Upper lobe of left lung (tissue), 6 donors: ENCODE results near the gene NATD1. TPM values are rescaled to one million over a fixed set of nuclear protein-coding genes. Genes with fewer than 3 reads are reported as not detected.

Experiments used
- ATAC-seq, 2 donors: fragments of 200-7000 bp; cut with Tn5 transposase; one replicate each; pipeline ENCODE4 v1.9.1; 2022; ENCODE audit warnings: mild to moderate bottlenecking in 2 of 2, moderate library complexity in 2 of 2; ENCODE audit not compliant: low FRiP score in 2 of 2
- DNase-seq, 2 donors: peaks; one replicate each; pipeline ENCODE4 v3.0.0-alpha.2; 2019 to 2020
- H3K27ac ChIP-seq, 4 donors: fragments of 200-600 bp; sonication (generic); one replicate each; pipeline ENCODE4 v1.5.1; 2016 to 2019
- H3K27me3 ChIP-seq, 4 donors: fragments of 200-600 bp; sonication (generic); one replicate each; pipeline ENCODE4 v1.5.1; 2017 to 2019
- H3K36me3 ChIP-seq, 4 donors: fragments of 200-600 bp; sonication (generic); one replicate each; pipeline ENCODE4 v1.5.1; 2016 to 2019
- H3K4me1 ChIP-seq, 4 donors: fragments of 200-600 bp; sonication (generic); one replicate each; pipeline ENCODE4 v1.5.1; 2018 to 2019
- H3K4me3 ChIP-seq, 4 donors: fragments of 200-600 bp; sonication (generic); one replicate each; pipeline ENCODE4 v1.5.1; 2017 to 2019; ENCODE audit warnings: mild to moderate bottlenecking in 2 of 4, moderate library complexity in 1 of 4
- H3K9me3 ChIP-seq, 4 donors: fragments of 200-600 bp; sonication (generic); one replicate each; pipeline ENCODE4 v1.5.1; 2018 to 2019
- EP300 ChIP-seq, 4 donors: sonication (generic); formaldehyde crosslinking; IDR thresholded peaks; one replicate each; pipeline ENCODE4 v1.5.1; 2017; ENCODE audit warnings: antibody characterized with exemption in 4 of 4, control low read depth in 2 of 4
- POLR2A ChIP-seq, 4 donors: fragments of 450-650 bp; IDR thresholded peaks; one replicate each; pipeline ENCODE4 v1.5.1; 2016 to 2017; ENCODE audit warnings: antibody characterized with exemption in 4 of 4, mild to moderate bottlenecking in 2 of 4
- POLR2AphosphoS5 ChIP-seq, 2 donors: sonication (generic); formaldehyde crosslinking; IDR thresholded peaks; one replicate each; pipeline ENCODE4 v1.5.1; 2017; ENCODE audit warnings: antibody characterized with exemption in 2 of 2
- WGBS, 2 donors: methylation state at CpG; one replicate each; pipeline ENCODE4 v1.1.5; 2017 to 2018; 5-methylcytosine and 5-hydroxymethylcytosine counted together
- total RNA-seq, 6 donors: library from RNA; depleted of rRNA in 4 of 6; stranded (reverse); fragments of >200 nt in 4 of 6; gene quantifications; one replicate each; pipeline versions ENCODE4 v1.1.0 to v1.2.1, GENCODE V29; 2016 to 2021
- TF ChIP-seq, protein P1 (sequence below), 6 experiments: fragments of 450-650 bp in 4 of 6; fragments of 200-600 bp in 2 of 6; sonication (generic) in 2 of 6; IDR thresholded peaks; one replicate each; pipeline ENCODE4 v1.5.1; 2016 to 2019; ENCODE audit warnings: antibody characterized with exemption in 6 of 6
- donor health status: DM: no; HTN: no; CAD: no; lungs with moderate emphysema.
- donor health status: DM: no; HTN: yes; CAD: no; lungs with severe emphysema.

NATD1 gene
- total RNA-seq, 6 donors from 2014 or later = 11.2 to 32.5 (median 16.1) TPM

DNA sequence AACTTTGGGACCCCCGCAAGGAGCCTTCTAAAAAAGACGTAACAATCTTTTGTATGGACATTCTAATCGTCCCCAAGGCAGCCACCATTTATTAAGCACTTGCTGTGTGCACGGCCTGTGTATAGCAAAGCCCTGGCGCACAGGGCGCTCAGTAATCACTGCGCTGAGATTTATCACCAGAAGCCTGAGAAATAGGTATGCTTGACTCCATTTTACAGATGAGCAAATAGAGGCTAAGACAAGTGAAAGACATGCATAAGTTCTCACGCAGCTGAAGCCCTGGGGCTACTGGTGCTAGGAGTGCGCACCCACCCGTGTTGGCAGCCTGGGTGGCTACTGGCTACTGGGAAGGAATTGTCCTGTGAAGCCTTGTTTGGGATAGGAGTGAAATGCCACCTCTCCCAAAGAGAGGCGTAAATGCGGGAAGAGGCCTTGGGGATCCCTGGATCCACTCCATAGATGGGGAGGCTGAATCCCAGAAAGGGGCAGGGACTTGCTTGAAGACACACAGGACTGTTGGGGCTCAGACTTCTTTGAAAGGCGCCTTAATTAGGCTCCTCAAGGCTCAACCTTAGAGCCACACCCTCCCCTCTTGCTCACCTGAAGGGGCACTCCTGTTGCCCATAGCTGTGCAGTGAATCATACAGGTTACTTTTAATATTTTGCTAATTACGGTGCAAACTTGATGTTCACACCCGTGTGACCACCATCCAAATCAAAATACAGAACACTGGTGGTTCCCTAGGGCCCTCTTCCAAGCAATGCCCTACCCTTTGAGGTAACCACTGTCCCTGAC lies 634 bp upstream of the NATD1 start:
- peak overlapping the region; percentile 25 to 88 (median 82) for H3K4me3 ChIP-seq
- 37 to 52% methylated on average over 12 to 13 of the region's 15 CpGs for WGBS, 2 donors
- H3K27me3 ChIP-seq = no peaks in the 10 kb centered on the region
- DNase-seq (peak in 1 of 2 donors; percentile 70), ATAC-seq (peak in 1 of 2 donors; percentile 61)
- TF ChIP-seq POLR2A (IDR thresholded peaks at IDR 0.05) (peak in 1 of 4 donors; percentile 9), EP300 (IDR thresholded peaks at IDR 0.05) (peak in 1 of 4 donors; percentile 63), POLR2AphosphoS5 (IDR thresholded peaks at IDR 0.05) (no peak)
- TF ChIP-seq, protein P1, sequence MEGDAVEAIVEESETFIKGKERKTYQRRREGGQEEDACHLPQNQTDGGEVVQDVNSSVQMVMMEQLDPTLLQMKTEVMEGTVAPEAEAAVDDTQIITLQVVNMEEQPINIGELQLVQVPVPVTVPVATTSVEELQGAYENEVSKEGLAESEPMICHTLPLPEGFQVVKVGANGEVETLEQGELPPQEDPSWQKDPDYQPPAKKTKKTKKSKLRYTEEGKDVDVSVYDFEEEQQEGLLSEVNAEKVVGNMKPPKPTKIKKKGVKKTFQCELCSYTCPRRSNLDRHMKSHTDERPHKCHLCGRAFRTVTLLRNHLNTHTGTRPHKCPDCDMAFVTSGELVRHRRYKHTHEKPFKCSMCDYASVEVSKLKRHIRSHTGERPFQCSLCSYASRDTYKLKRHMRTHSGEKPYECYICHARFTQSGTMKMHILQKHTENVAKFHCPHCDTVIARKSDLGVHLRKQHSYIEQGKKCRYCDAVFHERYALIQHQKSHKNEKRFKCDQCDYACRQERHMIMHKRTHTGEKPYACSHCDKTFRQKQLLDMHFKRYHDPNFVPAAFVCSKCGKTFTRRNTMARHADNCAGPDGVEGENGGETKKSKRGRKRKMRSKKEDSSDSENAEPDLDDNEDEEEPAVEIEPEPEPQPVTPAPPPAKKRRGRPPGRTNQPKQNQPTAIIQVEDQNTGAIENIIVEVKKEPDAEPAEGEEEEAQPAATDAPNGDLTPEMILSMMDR (IDR thresholded peaks at IDR 0.05) = no peak
- peaks cover 20 to 51% (median 31%) of the 10 kb centered on the region in 4 donors for H3K4me1 ChIP-seq
- H3K27ac ChIP-seq = peak overlapping the region; percentile 70 to 89 (median 76)
- H3K9me3 ChIP-seq = no peaks in the 10 kb centered on the region
- H3K36me3 ChIP-seq = no peaks in the 10 kb centered on the region

DNA sequence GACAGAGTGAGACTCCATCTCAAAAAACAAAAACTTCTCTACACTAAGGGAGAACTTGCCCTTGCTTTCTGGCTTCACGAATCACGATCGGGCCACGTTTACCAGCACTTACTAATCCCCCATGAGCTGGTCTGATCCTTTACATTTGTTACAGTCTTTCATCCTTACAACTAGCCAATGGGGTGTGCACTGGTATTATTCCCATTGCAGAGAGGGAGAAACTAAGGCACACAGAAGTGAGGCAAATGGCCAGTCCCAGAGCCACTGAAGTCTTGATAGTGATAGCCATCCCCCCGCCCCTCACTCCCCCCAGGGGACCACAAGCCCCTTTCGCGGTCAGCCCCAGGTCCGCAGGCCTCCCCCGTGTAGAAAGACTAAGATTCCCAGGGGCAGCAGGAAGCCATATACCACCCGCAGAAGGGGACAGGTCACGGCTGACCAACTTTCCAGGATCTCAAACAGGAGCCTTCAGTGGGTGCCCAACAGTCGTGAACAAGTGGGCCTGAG lies 868 bp downstream of the NATD1 start:
- ATAC-seq (no peak), DNase-seq (no peak)
- Histone ChIP-seq H3K4me3 (peak overlapping the region; percentile 38 to 88 (median 82)), H3K4me1 (peaks cover 20 to 53% (median 31%) of the 10 kb centered on the region in 4 donors), H3K36me3 (no peaks in the 10 kb centered on the region), H3K27me3 (no peaks in the 10 kb centered on the region), H3K27ac (peak overlapping the region; percentile 63 to 89 (median 76)), H3K9me3 (no peaks in the 10 kb centered on the region)
- 8 to 35% methylated on average over 7 to 12 of the region's 12 CpGs for WGBS, 2 donors
- no peak for TF ChIP-seq POLR2AphosphoS5 (IDR thresholded peaks at IDR 0.05)

DNA sequence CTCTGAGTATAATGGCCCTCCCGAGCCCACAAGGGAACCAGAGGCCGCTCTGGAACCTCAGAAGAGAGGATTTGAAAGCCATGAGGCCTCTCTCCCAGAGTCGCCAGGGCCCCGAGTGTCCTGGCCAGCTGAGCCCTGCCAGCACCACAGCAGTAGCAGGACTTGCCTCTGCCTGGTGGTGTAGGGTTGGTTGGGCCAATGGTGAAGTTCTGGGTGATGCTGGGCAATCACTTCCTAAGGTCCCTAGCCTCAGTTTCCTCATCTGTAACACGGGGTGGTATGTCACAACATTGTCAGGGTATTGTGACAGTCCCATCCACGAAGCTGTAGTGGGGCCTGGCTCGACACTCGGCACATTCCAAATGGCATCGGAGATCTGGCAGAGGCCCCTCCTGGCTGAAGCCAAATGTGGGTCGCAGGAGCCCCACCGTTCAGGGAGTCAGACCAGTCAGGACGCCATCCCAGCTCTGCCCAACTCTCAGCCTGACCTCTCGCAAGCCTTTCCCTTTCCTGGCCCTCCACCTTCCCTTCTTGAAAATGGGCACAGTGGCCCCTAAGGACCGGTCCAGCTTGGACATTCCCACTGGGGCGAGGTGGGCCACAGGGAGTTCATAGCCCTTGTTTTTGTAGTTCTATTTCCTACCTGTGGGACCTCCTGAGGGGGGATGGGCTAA lies 1.7 kb downstream of the NATD1 start:
- ATAC-seq (no peak), DNase-seq (no peak)
- Histone ChIP-seq H3K36me3 (no peaks in the 10 kb centered on the region), H3K27ac (peak overlapping the region in 2 of 4 donors; percentile 11 to 63), H3K4me3 (peak overlapping the region in 3 of 4 donors; percentile 79 to 88 (median 84)), H3K9me3 (no peaks in the 10 kb centered on the region), H3K27me3 (no peaks in the 10 kb centered on the region), H3K4me1 (peaks cover 20 to 53% (median 29%) of the 10 kb centered on the region in 4 donors)
- TF ChIP-seq, protein P1 (IDR thresholded peaks at IDR 0.05) = no peak
- no peak for TF ChIP-seq EP300 (IDR thresholded peaks at IDR 0.05)
- TF ChIP-seq POLR2A (IDR thresholded peaks at IDR 0.05) = no peak
- TF ChIP-seq POLR2AphosphoS5 (IDR thresholded peaks at IDR 0.05) = no peak
- 79 to 81% methylated on average over 13 to 14 of the region's 15 CpGs for WGBS, 2 donors

DNA sequence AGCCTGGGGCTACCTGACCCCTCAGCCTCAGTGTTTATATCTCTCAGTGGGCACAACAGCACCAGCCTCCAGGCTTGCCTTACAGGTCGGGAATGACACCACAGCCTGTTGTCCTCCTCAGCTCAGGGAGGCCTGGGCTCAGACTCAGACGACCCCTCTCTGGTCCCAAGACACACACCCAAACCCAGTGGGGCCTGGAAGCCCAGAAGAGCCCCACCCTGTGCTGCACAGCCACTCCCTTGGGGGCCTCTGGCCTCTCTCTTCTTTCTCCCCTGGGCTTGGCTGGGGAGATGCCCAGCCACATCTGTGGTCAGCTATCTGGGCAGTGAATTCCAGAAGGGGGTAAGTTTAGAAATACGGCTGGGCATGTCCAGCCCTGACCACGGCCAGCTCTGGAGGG lies 2.4 kb downstream of the NATD1 start:
- no peaks in the 10 kb centered on the region for H3K36me3 ChIP-seq
- H3K9me3 ChIP-seq = no peaks in the 10 kb centered on the region
- no peak for DNase-seq
- H3K4me1 ChIP-seq = peaks cover 20 to 53% (median 27%) of the 10 kb centered on the region in 4 donors
- H3K4me3 ChIP-seq = no peak overlapping the region
- H3K27ac ChIP-seq = peak overlapping the region in 2 of 4 donors; percentile 11 to 25
- ATAC-seq = no peak
- H3K27me3 ChIP-seq = no peaks in the 10 kb centered on the region
- 50 to 68% methylated on average over 4 of the region's 4 CpGs for WGBS, 2 donors
- TF ChIP-seq, protein P1 (IDR thresholded peaks at IDR 0.05) = no peak
- TF ChIP-seq POLR2A (IDR thresholded peaks at IDR 0.05) = no peak
- no peak for TF ChIP-seq EP300 (IDR thresholded peaks at IDR 0.05)
- TF ChIP-seq POLR2AphosphoS5 (IDR thresholded peaks at IDR 0.05) = no peak
